Liver (tissue), 9 donors: ENCODE measurements around the gene ANKRD53. TPM values are rescaled to one million over a fixed set of nuclear protein-coding genes. Genes with fewer than 3 reads are reported as not detected.

Experiments
- DNase-seq: peaks from one replicate; pipeline ENCODE4 v3.0.0-alpha.2; 2017; ENCODE audit warnings: low spot score
- H3K27ac ChIP-seq, 2 donors: one replicate each; pipeline ENCODE4 v1.7.0; 2013; ENCODE audit warnings: inconsistent platforms in 2 of 2, low read length in 2 of 2, control low read depth in 1 of 2, low read depth in 1 of 2, mild to moderate bottlenecking in 1 of 2
- H3K27me3 ChIP-seq, 4 donors: one replicate each; pipeline versions ENCODE4 v1.6.1 to v1.7.0; 2013; ENCODE audit warnings: low read length in 3 of 4, inconsistent platforms in 1 of 4, mild to moderate bottlenecking in 1 of 4, moderate library complexity in 1 of 4; ENCODE audit not compliant: control insufficient read depth in 4 of 4, insufficient read depth in 4 of 4
- H3K36me3 ChIP-seq, 4 donors: one replicate each; pipeline versions ENCODE4 v1.6.1 to v1.7.0; 2013; ENCODE audit warnings: low read length in 3 of 4, mild to moderate bottlenecking in 3 of 4, low read depth in 1 of 4, moderate library complexity in 1 of 4; ENCODE audit not compliant: control insufficient read depth in 4 of 4, insufficient read depth in 3 of 4
- H3K4me1 ChIP-seq, 4 donors: one replicate each; pipeline versions ENCODE4 v1.6.1 to v1.7.0; 2013; ENCODE audit warnings: low read length in 3 of 4, mild to moderate bottlenecking in 3 of 4, moderate library complexity in 1 of 4; ENCODE audit not compliant: control insufficient read depth in 4 of 4, insufficient read depth in 4 of 4
- H3K4me3 ChIP-seq, 3 donors: one replicate each; pipeline versions ENCODE4 v1.6.1 to v1.7.0; 2013; ENCODE audit warnings: low read length in 3 of 3, control low read depth in 1 of 3, low read depth in 1 of 3, mild to moderate bottlenecking in 1 of 3
- H3K9ac ChIP-seq, 2 donors: one replicate each; pipeline ENCODE4 v1.7.0; 2013; ENCODE audit warnings: low read length in 2 of 2, mild to moderate bottlenecking in 2 of 2, moderate library complexity in 2 of 2, control low read depth in 1 of 2, low read depth in 1 of 2
- H3K9me3 ChIP-seq, 4 donors: one replicate each; pipeline versions ENCODE4 v1.6.1 to v1.7.0; 2013; ENCODE audit warnings: low read length in 3 of 4; ENCODE audit not compliant: control insufficient read depth in 4 of 4
- ATF3 ChIP-seq: IDR thresholded peaks from 2 replicates; pipeline ENCODE4 v1.6.1; 2016; ENCODE audit warnings: antibody characterized with exemption
- CTCF ChIP-seq: fragments of 150-350 bp; IDR thresholded peaks from 2 replicates; pipeline ENCODE4 v1.5.1; 2017; ENCODE audit warnings: improper control_type of control experiment, low read depth, low read length; ENCODE audit not compliant: missing input control
- EGR1 ChIP-seq, 2 donors: IDR thresholded peaks; 2 replicates each; pipeline ENCODE4 v1.6.1; 2016 to 2018; ENCODE audit warnings: antibody characterized with exemption in 2 of 2, low read depth in 2 of 2
- FOXA1 ChIP-seq: IDR thresholded peaks from 2 replicates; pipeline ENCODE4 v1.6.1; 2016; ENCODE audit warnings: antibody characterized with exemption
- FOXA2 ChIP-seq: IDR thresholded peaks from 2 replicates; pipeline ENCODE4 v1.6.1; 2016; ENCODE audit warnings: antibody characterized with exemption
- HNF4A ChIP-seq, 2 donors: conservative IDR thresholded peaks; 2 replicates each; pipeline ENCODE4 v1.6.1; 2016; ENCODE audit warnings: antibody characterized with exemption in 2 of 2, mild to moderate bottlenecking in 2 of 2
- HNF4G ChIP-seq: IDR thresholded peaks from 2 replicates; pipeline ENCODE4 v1.6.1; 2016; ENCODE audit warnings: antibody characterized with exemption
- JUND ChIP-seq, 2 donors: IDR thresholded peaks; 2 replicates each; pipeline ENCODE4 v1.6.1; 2016; ENCODE audit warnings: antibody characterized with exemption in 2 of 2
- MAX ChIP-seq: IDR thresholded peaks from 2 replicates; pipeline ENCODE4 v1.6.1; 2016; ENCODE audit warnings: antibody characterized with exemption
- NR2F2 ChIP-seq: IDR thresholded peaks from 2 replicates; pipeline ENCODE4 v1.6.1; 2016; ENCODE audit warnings: antibody characterized with exemption
- RAD21 ChIP-seq, 2 donors: IDR thresholded peaks; 2 replicates each; pipeline ENCODE4 v1.6.1; 2016; ENCODE audit warnings: antibody characterized with exemption in 2 of 2, mild to moderate bottlenecking in 2 of 2
- REST ChIP-seq: IDR thresholded peaks from 2 replicates; pipeline ENCODE4 v1.6.1; 2016; ENCODE audit warnings: antibody characterized with exemption, mild to moderate bottlenecking
- SP1 ChIP-seq: IDR thresholded peaks from 2 replicates; pipeline ENCODE4 v1.6.1; 2018; ENCODE audit warnings: antibody characterized with exemption, mild to moderate bottlenecking
- ZBTB33 ChIP-seq: IDR thresholded peaks from 2 replicates; pipeline ENCODE4 v1.6.1; 2016; ENCODE audit warnings: antibody characterized with exemption
- WGBS: extraction: QIAGEN DNeasy Blood & Tissue Kit; methylation state at CpG from one replicate; pipeline ENCODE4 v1.1.7; 2013; 5-methylcytosine and 5-hydroxymethylcytosine counted together
- polyA plus RNA-seq, 2 donors: library from polyadenylated mRNA; stranded (reverse) in 1 of 2; unstranded in 1 of 2; fragments of 200-250 nt in 1 of 2; fragments of >200 nt in 1 of 2; fragmentation: Nextera tagmentation in 1 of 2; extraction: Ambion mirVana in 1 of 2; gene quantifications; one replicate each; pipeline versions ENCODE4 v1.2.1 to v1.2.3, GENCODE V29; 2013 to 2015
- total RNA-seq, 2 donors: library from RNA; depleted of rRNA; stranded (reverse); fragments of >200 nt; gene quantifications; one replicate each; pipeline ENCODE4 v1.2.3, GENCODE V29; 2014
- donor health status: healthy.
- donor health status: healthy.
- donor health status: healthy.
- donor health status: healthy.
- donor health status: healthy.

ANKRD53 gene
- total and polyA plus RNA-seq, 4 donors = 0.29 to 0.50 (median 0.39) TPM

- Histone ChIP-seq H3K9me3 (no peaks in the 10 kb centered on the region), H3K27me3 (no peaks in the 10 kb centered on the region), H3K4me1 (peaks cover 0 to 17% (median 13%) of the 10 kb centered on the region in 4 donors), H3K36me3 (peaks cover under 1 to 9% (median 6%) of the 10 kb centered on the region in 4 donors), H3K4me3 (no peak overlapping the region), H3K27ac (no peak overlapping the region), H3K9ac (no peak overlapping the region)
- 72% methylated on average over 2 of the region's 2 CpGs for WGBS
- DNase-seq = no peak
- TF ChIP-seq HNF4G (no peak), SP1 (no peak), MAX (no peak), FOXA1 (no peak), ATF3 (no peak), JUND (IDR thresholded peaks at IDR 0.05) (no peak), HNF4A (conservative IDR thresholded peaks at IDR 0.05) (no peak), EGR1 (IDR thresholded peaks at IDR 0.05; ENCODE audit: low read depth in 2 of 2) (no peak), FOXA2 (no peak), ZBTB33 (no peak), NR2F2 (no peak), RAD21 (IDR thresholded peaks at IDR 0.05) (no peak), CTCF (no peak), REST (no peak)
Measured at GRCh38 chr2:70981421-70981820, 3.0 kb downstream of the ANKRD53 start.
